ENCODE measurements around the gene TLR5. TPM values are rescaled to one million over a fixed set of nuclear protein-coding genes. Genes with fewer than 3 reads are reported as not detected.

The TLR5 gene
- total and polyA plus RNA-seq, 2 of the 4 experiments (the other 2 are of a cell fraction): 0.09 to 0.18 TPM

- Histone ChIP-seq H2BK5ac (ENCODE audit: low read depth, low read length, poor library complexity, severe bottlenecking) (no peak overlapping the region), H3K4me3 (ENCODE audit: insufficient read depth, low read depth, low read length) (no peak overlapping the region), H3K9me3 (ENCODE audit: control insufficient read depth, insufficient read depth, low read length) (no peaks in the 10 kb centered on the region), H3K4ac (ENCODE audit: low read depth, low read length) (no peak overlapping the region), H2AK5ac (ENCODE audit: low read depth, low read length) (no peak overlapping the region), H2AK9ac (replicated peaks; ENCODE audit: low read depth, low read length, poor library complexity) (no peak overlapping the region), H3K36me3 (ENCODE audit: control insufficient read depth, insufficient read depth, low read length) (no peaks in the 10 kb centered on the region), H3K79me1 (ENCODE audit: low read depth in 1 of 2, low read length in 2 of 2) (no peaks in the 10 kb centered on the region), H3K14ac (replicated peaks; ENCODE audit: low read depth, low read length) (no peak overlapping the region), H4K8ac (ENCODE audit: low read depth in 2 of 2, low read length in 2 of 2) (no peak overlapping the region), H3K27ac (ENCODE audit: insufficient read depth, low read length) (no peak overlapping the region), H3K56ac (ENCODE audit: extremely low read depth, insufficient read depth, low read length) (no peak overlapping the region), H3K23ac (ENCODE audit: low read depth, low read length) (no peak overlapping the region), H4K91ac (ENCODE audit: insufficient read depth, low read depth, low read length) (no peak overlapping the region), H2BK15ac (ENCODE audit: low read depth, low read length) (no peak overlapping the region), H3K9me1 (ENCODE audit: insufficient read depth, low read length) (no peaks in the 10 kb centered on the region), H3K4me1 (ENCODE audit: control insufficient read depth, insufficient read depth, low read length) (no peaks in the 10 kb centered on the region), H3K4me2 (ENCODE audit: low read depth, low read length) (no peak overlapping the region), H2BK20ac (ENCODE audit: low read depth, low read length) (no peak overlapping the region), H2BK120ac (ENCODE audit: low read depth, low read length) (no peak overlapping the region), H2AFZ (replicated peaks; ENCODE audit: low read length, poor library complexity) (no peak overlapping the region), H4K20me1 (ENCODE audit: insufficient read depth, low read length) (no peaks in the 10 kb centered on the region), H3K9ac (ENCODE audit: low read depth, low read length) (no peak overlapping the region), H3K27me3 (ENCODE audit: control insufficient read depth, insufficient read depth, low read length) (peaks cover 48% of the 10 kb centered on the region), H4K5ac (ENCODE audit: low read depth, low read length) (no peak overlapping the region), H3K18ac (ENCODE audit: low read depth, low read length) (no peak overlapping the region)
- dilution Hi-C loops (cut with HindIII; ENCODE audit: low sequenced_read_pairs, unreplicated experiment): loop anchor here (25.0 kb wide), 1 partner anchor 297 kb away; no protein-coding TSS in a partner anchor
- intact Hi-C loops (cut with micrococcal nuclease): no loop called here
- CTCF ChIA-PET: interaction anchor here (1.2 kb wide), 1 partner anchor 291 kb away, joined by 3 read pairs; no protein-coding TSS in a partner anchor
- ATAC-seq (ENCODE audit: low read depth) (no peak), DNase-seq (no peak)
- POLR2A ChIA-PET (ENCODE audit: unreplicated experiment): no interaction called here
- no peak for TF ChIP-seq MAZ (IDR thresholded peaks at IDR 0.05; ENCODE audit: borderline replicate concordance, low read depth, low read length)
- TF ChIP-seq BHLHE40 (IDR thresholded peaks at IDR 0.05; ENCODE audit: low read depth, low read length): no peak
- no peak for TF ChIP-seq NFE2L2 (IDR thresholded peaks at IDR 0.05; ENCODE audit: low read depth, low read length)
- TF ChIP-seq CTCF (conservative IDR thresholded peaks at IDR 0.05; ENCODE audit: low read depth, low read length): no peak
- TF ChIP-seq, protein P1, sequence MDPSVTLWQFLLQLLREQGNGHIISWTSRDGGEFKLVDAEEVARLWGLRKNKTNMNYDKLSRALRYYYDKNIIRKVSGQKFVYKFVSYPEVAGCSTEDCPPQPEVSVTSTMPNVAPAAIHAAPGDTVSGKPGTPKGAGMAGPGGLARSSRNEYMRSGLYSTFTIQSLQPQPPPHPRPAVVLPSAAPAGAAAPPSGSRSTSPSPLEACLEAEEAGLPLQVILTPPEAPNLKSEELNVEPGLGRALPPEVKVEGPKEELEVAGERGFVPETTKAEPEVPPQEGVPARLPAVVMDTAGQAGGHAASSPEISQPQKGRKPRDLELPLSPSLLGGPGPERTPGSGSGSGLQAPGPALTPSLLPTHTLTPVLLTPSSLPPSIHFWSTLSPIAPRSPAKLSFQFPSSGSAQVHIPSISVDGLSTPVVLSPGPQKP (IDR thresholded peaks at IDR 0.05; ENCODE audit: borderline replicate concordance, low read depth, low read length): no peak
- TF ChIP-seq RAD21 (IDR thresholded peaks at IDR 0.05; ENCODE audit: low read length): no peak
- no peak for TF ChIP-seq POLR2A (IDR thresholded peaks at IDR 0.05; ENCODE audit: low read depth, low read length)
- no peak for TF ChIP-seq USF2 (IDR thresholded peaks at IDR 0.05; ENCODE audit: low read depth, low read length)
- TF ChIP-seq MXI1 (IDR thresholded peaks at IDR 0.05; ENCODE audit: borderline replicate concordance, low read depth, low read length): no peak
- TF ChIP-seq MAFK (IDR thresholded peaks at IDR 0.05; ENCODE audit: low read depth, low read length): no peak
- TF ChIP-seq CHD1 (IDR thresholded peaks at IDR 0.05; ENCODE audit: low read depth, low read length): no peak
- TF ChIP-seq CEBPB (IDR thresholded peaks at IDR 0.05; ENCODE audit: low read depth, low read length): no peak
- BruUV-seq (replicated peaks): no TSS peak
- in situ Hi-C loops (cut with MboI; ENCODE audit: low sequenced_read_pairs): no loop called here
- WGBS, 2 experiments (ENCODE audit: extremely low coverage in 2 of 2, insufficient read length in 1 of 2): 20% methylated on average over 1 of the region's 8 CpGs; no CpG with 5 or more reads in 1 of the 2 experiments
These were observed 58.6 kb downstream of the TLR5 start for GRCh38 chr1:223084464-223084866.
